ENCODE data around the gene HS6ST1. TPM values are rescaled to one million over a fixed set of nuclear protein-coding genes. Genes with fewer than 3 reads are reported as not detected.

Gene HS6ST1
- total RNA-seq, 6 experiments from 2014 or later, result 18.0 to 53.5 (median 31.0) TPM

GRCh38 chr2:128282246-128282975 lies 36.3 kb downstream of the HS6ST1 start:
- Histone ChIP-seq H3K9me3 (no peaks in the 10 kb centered on the region), H3K36me3 (no peaks in the 10 kb centered on the region), H3K27me3 (no peaks in the 10 kb centered on the region), H3K4me3 (no peak overlapping the region), H3K27ac (peak overlapping the region in 2 of 3 donors; percentile 37 to 71), H3K4me1 (peaks cover 0 to 55% (median 27%) of the 10 kb centered on the region in 4 donors)
- peak; percentile 45 to 65 (median 55) for ATAC-seq
- intact Hi-C loops (cut with DNase I), result no loop called here
- peak; percentile 59 to 76 (median 61) for DNase-seq
- whole genome bisulfite sequencing (ENCODE audit: insufficient coverage, low coverage, low lambda C conversion rate, missing lambda C conversion rate), result 40% methylated on average over 6 of the region's 24 CpGs
- TF ChIP-seq CTCF (IDR thresholded peaks at IDR 0.05), result peak in 1 of 4 donors; percentile 7
- TF ChIP-seq POLR2A (IDR thresholded peaks at IDR 0.05), result no peak

DNA sequence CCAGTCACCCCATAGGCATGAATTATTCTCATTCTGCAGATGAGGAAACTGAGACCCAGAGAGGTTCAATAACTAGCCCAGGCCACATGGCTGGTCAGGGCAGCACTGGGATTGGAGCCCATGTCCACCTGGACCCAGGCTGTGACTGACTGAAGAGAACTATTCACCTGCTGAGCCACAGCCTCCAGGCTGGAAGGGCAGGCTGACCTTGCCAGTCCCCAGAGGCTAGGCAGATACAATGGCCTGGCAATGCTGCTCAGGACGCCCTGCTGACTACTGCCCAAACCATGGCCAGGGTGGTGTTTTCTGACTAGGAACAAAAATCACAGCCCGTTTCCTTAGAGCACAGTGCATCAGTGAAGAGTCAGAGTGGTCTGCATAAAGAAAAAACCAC lies 36.8 kb downstream of the HS6ST1 start:
- H3K4me1 ChIP-seq, result peaks cover 0 to 49% (median 27%) of the 10 kb centered on the region in 4 donors
- H3K27me3 ChIP-seq, result no peaks in the 10 kb centered on the region
- WGBS (ENCODE audit: insufficient coverage, low coverage, low lambda C conversion rate, missing lambda C conversion rate), result no CpG with 5 or more reads among the region's 2 CpGs
- H3K4me3 ChIP-seq, result no peak overlapping the region
- H3K27ac ChIP-seq, result peak overlapping the region in 2 of 3 donors; percentile 37 to 71
- intact Hi-C loops (cut with DNase I), result no loop called here
- DNase-seq (peak in 2 of 3 donors; percentile 13 to 46), ATAC-seq (no peak)
- no peaks in the 10 kb centered on the region for H3K36me3 ChIP-seq
- H3K9me3 ChIP-seq, result no peaks in the 10 kb centered on the region
- TF ChIP-seq CTCF (IDR thresholded peaks at IDR 0.05) (no peak), POLR2A (IDR thresholded peaks at IDR 0.05) (no peak)

- no peaks in the 10 kb centered on the region for H3K9me3 ChIP-seq
- WGBS (ENCODE audit: insufficient coverage, low coverage, low lambda C conversion rate, missing lambda C conversion rate), result no CpG with 5 or more reads among the region's 5 CpGs
- peak overlapping the region in 1 of 3 donors; percentile 71 for H3K27ac ChIP-seq
- H3K27me3 ChIP-seq, result no peaks in the 10 kb centered on the region
- ATAC-seq (peak in 3 of 4 donors; percentile 16 to 39 (median 25)), DNase-seq (peak; percentile 38 to 66 (median 52))
- no peaks in the 10 kb centered on the region for H3K36me3 ChIP-seq
- H3K4me1 ChIP-seq, result peaks cover 0 to 48% (median 26%) of the 10 kb centered on the region in 4 donors
- intact Hi-C loops (cut with DNase I), result no loop called here
- TF ChIP-seq POLR2A (IDR thresholded peaks at IDR 0.05) (no peak), CTCF (IDR thresholded peaks at IDR 0.05) (no peak)
- H3K4me3 ChIP-seq, result no peak overlapping the region
Observed at GRCh38 chr2:128280901-128281321, 37.8 kb downstream of the HS6ST1 start.

DNA sequence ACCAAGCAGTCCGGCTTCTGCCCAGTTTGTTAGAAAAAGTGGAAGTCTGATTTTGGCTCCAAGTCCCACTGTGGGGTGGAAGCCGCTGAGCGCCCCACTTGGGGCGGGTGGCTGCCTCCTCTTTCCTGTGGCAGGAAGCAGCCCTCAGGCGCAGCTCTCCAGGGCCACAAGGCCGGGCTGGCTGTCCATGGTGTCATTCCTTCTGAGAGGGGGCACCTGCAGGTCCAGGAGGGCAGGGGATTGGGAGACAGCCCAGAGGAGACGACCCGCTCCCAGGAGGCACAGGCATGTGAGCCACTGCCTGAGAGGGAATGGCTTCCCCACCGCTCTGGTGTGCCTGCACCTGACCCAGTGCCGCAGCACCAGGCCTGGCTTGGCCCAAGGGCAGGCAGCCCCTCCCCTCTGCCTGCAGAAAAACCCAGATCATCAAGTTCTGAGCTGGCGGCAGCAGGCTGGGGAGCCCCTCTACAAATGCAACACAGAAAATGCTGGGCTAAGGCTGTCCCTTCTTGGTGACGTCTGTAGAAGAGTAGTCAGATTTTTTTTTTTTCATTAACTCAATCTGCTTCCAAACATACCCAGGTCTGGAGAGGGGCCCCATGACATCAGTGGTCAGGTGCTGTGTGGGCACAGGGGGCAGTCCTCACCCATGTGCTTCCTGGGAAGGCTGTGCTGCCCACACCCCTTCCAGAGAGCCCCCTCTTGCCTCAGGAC lies 38.4 kb downstream of the HS6ST1 start:
- peak; percentile 40 to 65 (median 45) for DNase-seq
- WGBS (ENCODE audit: insufficient coverage, low coverage, low lambda C conversion rate, missing lambda C conversion rate), result 86% methylated on average over 1 of the region's 12 CpGs

More for the DNA sequence above, 38.4 kb downstream of the HS6ST1 start:
- Histone ChIP-seq H3K4me1 (peaks cover 0 to 44% (median 24%) of the 10 kb centered on the region in 4 donors), H3K27ac (peak overlapping the region in 1 of 3 donors; percentile 71), H3K36me3 (peaks cover 0 to 3% (median 0%) of the 10 kb centered on the region in 4 donors), H3K9me3 (no peaks in the 10 kb centered on the region), H3K4me3 (no peak overlapping the region), H3K27me3 (no peaks in the 10 kb centered on the region)
- TF ChIP-seq CTCF (IDR thresholded peaks at IDR 0.05) (no peak), POLR2A (IDR thresholded peaks at IDR 0.05) (no peak)
- intact Hi-C loops (cut with DNase I), result no loop called here
- peak in 3 of 4 donors; percentile 2 to 31 (median 6) for ATAC-seq

Measured in right lobe of liver (tissue), 6 donors.